Fibroblast of lung (primary cell): ENCODE results near the gene GDPGP1. TPM values are rescaled to one million over a fixed set of nuclear protein-coding genes. Genes with fewer than 3 reads are reported as not detected.

Experiments
- DNase-seq, 2 donors: peaks; one replicate each; pipeline versions ENCODE4 v3.0.0 to v3.0.0-alpha.2; 2010; ENCODE audit warnings: low read depth in 2 of 2
- H2AFZ ChIP-seq: 2 replicates; pipeline ENCODE4 v1.5.1; 2012; ENCODE audit warnings: low read length, control low read depth, inconsistent platforms
- H3K27ac ChIP-seq: 2 replicates; pipeline ENCODE4 v1.5.1; 2011; ENCODE audit warnings: low read length, control low read depth; ENCODE audit not compliant: insufficient read depth
- H3K27me3 ChIP-seq: 2 replicates; pipeline ENCODE4 v1.5.1; 2011; ENCODE audit warnings: mild to moderate bottlenecking, low read length; ENCODE audit not compliant: control insufficient read depth, insufficient read depth
- H3K36me3 ChIP-seq: 2 replicates; pipeline ENCODE4 v1.5.1; 2011; ENCODE audit warnings: low read length; ENCODE audit not compliant: control insufficient read depth, insufficient read depth
- H3K4me1 ChIP-seq: 2 replicates; pipeline ENCODE4 v1.5.1; 2011; ENCODE audit warnings: low read length; ENCODE audit not compliant: control insufficient read depth, insufficient read depth; ENCODE audit errors: extremely low read depth
- H3K4me2 ChIP-seq: 2 replicates; pipeline ENCODE4 v1.5.1; 2011; ENCODE audit warnings: low read length, control low read depth; ENCODE audit not compliant: insufficient read depth; ENCODE audit errors: extremely low read depth
- H3K4me3 ChIP-seq, 4 experiments: fragments of 200-600 bp in 1 of 4; sonication (generic) in 1 of 4; replicated peaks in 1 of 4; 2 replicates each; pipeline ENCODE4 v1.5.1; 2011 to 2016; ENCODE audit warnings: low read length in 4 of 4, low read depth in 3 of 4, mild to moderate bottlenecking in 3 of 4, control low read depth in 2 of 4, inconsistent platforms in 1 of 4, mixed read lengths in 1 of 4; ENCODE audit not compliant: insufficient read depth in 1 of 4; ENCODE audit errors: control extremely low read depth in 1 of 4
- H3K79me2 ChIP-seq: 2 replicates; pipeline ENCODE4 v1.5.1; 2012; ENCODE audit warnings: mild to moderate bottlenecking, low read length, inconsistent platforms; ENCODE audit not compliant: control insufficient read depth, insufficient read depth
- H3K9ac ChIP-seq: 2 replicates; pipeline ENCODE4 v1.5.1; 2011; ENCODE audit warnings: mild to moderate bottlenecking, low read length, control low read depth; ENCODE audit not compliant: insufficient read depth
- H3K9me3 ChIP-seq: 2 replicates; pipeline ENCODE4 v1.5.1; 2012; ENCODE audit warnings: low read depth, low read length; ENCODE audit not compliant: control insufficient read depth, insufficient read depth
- H4K20me1 ChIP-seq: 2 replicates; pipeline ENCODE4 v1.5.1; 2011; ENCODE audit warnings: low read length; ENCODE audit not compliant: control insufficient read depth, insufficient read depth; ENCODE audit errors: extremely low read depth
- CTCF ChIP-seq, 2 donors: IDR thresholded peaks in 1 of 2; conservative IDR thresholded peaks in 1 of 2; 1 replicate in 1 of 2; 2 replicates in 1 of 2; pipeline ENCODE4 v1.5.1; 2011 to 2012; ENCODE audit warnings: low read length in 2 of 2, control low read depth in 1 of 2, inconsistent platforms in 1 of 2, low read depth in 1 of 2, mild to moderate bottlenecking in 1 of 2
- EZH2 ChIP-seq: IDR thresholded peaks from 2 replicates; pipeline ENCODE4 v1.5.1; 2012; ENCODE audit warnings: low read length, control low read depth, mild to moderate bottlenecking; ENCODE audit errors: missing control alignments
- polyA plus RNA-seq, 2 donors: library from polyadenylated mRNA; depleted of rRNA in 1 of 2; stranded (reverse) in 1 of 2; unstranded in 1 of 2; fragments of >200 nt; gene quantifications; 2 replicates each; pipeline ENCODE4 v1.2.1, GENCODE V29; 2011 to 2012; ENCODE audit warnings: missing spikeins in 1 of 2
- total RNA-seq: library from RNA; depleted of rRNA; stranded (reverse); fragments of >200 nt; gene quantifications from 2 replicates; pipeline ENCODE4 v1.2.1, GENCODE V29; 2014

Gene GDPGP1
- total and polyA plus RNA-seq, 2 donors (not counting 1 experiment from before 2014, with no cell fraction given) = 1.9 to 9.7 TPM

DNA sequence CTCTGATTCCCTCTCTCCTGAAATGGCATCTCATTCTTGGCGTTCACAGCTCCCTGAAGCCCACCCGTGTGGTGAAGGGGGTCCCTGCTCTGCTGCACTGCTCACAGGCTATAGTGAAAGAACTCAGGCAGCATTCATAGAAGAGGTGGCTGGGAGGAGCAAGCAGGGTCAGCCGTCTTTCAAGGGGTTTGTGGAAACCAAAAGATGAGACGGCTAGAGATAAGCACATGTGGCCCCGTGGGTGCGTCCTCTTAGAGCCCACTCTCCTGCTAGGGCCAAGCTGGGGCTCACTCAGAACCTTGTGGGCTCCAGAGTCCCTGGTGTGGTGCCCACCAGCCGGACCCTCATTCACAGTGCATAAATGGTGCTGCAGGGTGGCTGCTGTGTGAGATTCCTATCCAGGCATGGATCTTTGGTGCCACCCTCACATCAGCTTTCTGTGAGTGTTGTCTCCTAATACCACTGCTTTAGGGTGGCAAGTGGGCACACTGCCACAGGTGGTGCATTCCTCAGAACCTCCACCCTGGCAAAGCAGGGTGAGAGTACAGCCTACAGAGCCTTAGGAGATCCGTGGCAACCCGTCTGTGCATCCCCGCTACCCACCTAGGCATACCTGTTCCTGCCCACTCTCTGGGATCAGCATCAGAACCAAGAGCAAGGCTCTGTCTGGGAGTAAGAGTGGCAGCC, 44.1 kb upstream of the GDPGP1 start:
- Histone ChIP-seq H3K4me2 (no peak overlapping the region), H3K4me3 (no peak overlapping the region), H3K27me3 (no peaks in the 10 kb centered on the region), H3K9me3 (no peaks in the 10 kb centered on the region), H3K79me2 (no peaks in the 10 kb centered on the region), H4K20me1 (no peaks in the 10 kb centered on the region), H2AFZ (no peak overlapping the region), H3K4me1 (peaks cover 9% of the 10 kb centered on the region), H3K36me3 (no peaks in the 10 kb centered on the region), H3K9ac (no peak overlapping the region), H3K27ac (no peak overlapping the region)
- TF ChIP-seq CTCF (conservative IDR thresholded peaks at IDR 0.05 in 1 of 2, IDR thresholded peaks at IDR 0.05 in 1 of 2; ENCODE audit: low read depth in 1 of 2, low read length in 2 of 2) (no peak), EZH2 (no peak)
- DNase-seq = no peak

GRCh38 chr15:90190606-90191343, 43.2 kb upstream of the GDPGP1 start:
- H3K9me3 ChIP-seq = no peaks in the 10 kb centered on the region
- H3K4me1 ChIP-seq = peaks cover 9% of the 10 kb centered on the region
- no peaks in the 10 kb centered on the region for H3K27me3 ChIP-seq
- TF ChIP-seq EZH2 (no peak), CTCF (conservative IDR thresholded peaks at IDR 0.05 in 1 of 2, IDR thresholded peaks at IDR 0.05 in 1 of 2; ENCODE audit: low read depth in 1 of 2, low read length in 2 of 2) (no peak)
- no peak overlapping the region for H3K4me3 ChIP-seq
- H3K79me2 ChIP-seq = no peaks in the 10 kb centered on the region
- H3K9ac ChIP-seq = no peak overlapping the region
- H4K20me1 ChIP-seq = no peaks in the 10 kb centered on the region
- no peak overlapping the region for H2AFZ ChIP-seq
- no peak overlapping the region for H3K4me2 ChIP-seq
- DNase-seq = no peak
- H3K36me3 ChIP-seq = no peaks in the 10 kb centered on the region
- H3K27ac ChIP-seq = no peak overlapping the region

- DNase-seq = no peak
- no peak overlapping the region for H2AFZ ChIP-seq
- H3K9ac ChIP-seq = no peak overlapping the region
- no peaks in the 10 kb centered on the region for H3K9me3 ChIP-seq
- no peak overlapping the region for H3K27ac ChIP-seq
- TF ChIP-seq EZH2 (no peak), CTCF (conservative IDR thresholded peaks at IDR 0.05 in 1 of 2, IDR thresholded peaks at IDR 0.05 in 1 of 2; ENCODE audit: low read depth in 1 of 2, low read length in 2 of 2) (no peak)
- H4K20me1 ChIP-seq = no peaks in the 10 kb centered on the region
- H3K4me2 ChIP-seq = no peak overlapping the region
- no peak overlapping the region for H3K4me3 ChIP-seq
- no peaks in the 10 kb centered on the region for H3K36me3 ChIP-seq
- no peaks in the 10 kb centered on the region for H3K79me2 ChIP-seq
- H3K27me3 ChIP-seq = no peaks in the 10 kb centered on the region
- peaks cover 9% of the 10 kb centered on the region for H3K4me1 ChIP-seq
Observed at GRCh38 chr15:90191344-90191687, 42.7 kb upstream of the GDPGP1 start.
